Measurements from ENCODE around the gene SLC5A10.

The SLC5A10 gene

GRCh38 chr17:19001907-19002590, 50.1 kb downstream of the SLC5A10 start:
- DNase-seq (ENCODE audit: low spot score), result no peak
- in situ Hi-C loops (cut with MboI; ENCODE audit: low sequenced_read_pairs, unreplicated experiment), result no loop called here

GRCh38 chr17:19002805-19003542, 51.0 kb downstream of the SLC5A10 start:
- in situ Hi-C loops (cut with MboI; ENCODE audit: low sequenced_read_pairs, unreplicated experiment), result no loop called here
- no peak for TF ChIP-seq CTCF (IDR thresholded peaks at IDR 0.05; ENCODE audit: borderline replicate concordance, control extremely low read depth, extremely low read depth, insufficient read depth, missing control alignments)
- DNase-seq (ENCODE audit: low spot score), result no peak

More at GRCh38 chr17:19001907-19002590, 50.1 kb downstream of the SLC5A10 start:
- TF ChIP-seq CTCF (IDR thresholded peaks at IDR 0.05; ENCODE audit: borderline replicate concordance, control extremely low read depth, extremely low read depth, insufficient read depth, missing control alignments), result no peak

- in situ Hi-C loops (cut with MboI; ENCODE audit: low sequenced_read_pairs, unreplicated experiment), result no loop called here
- peak; percentile 76 for DNase-seq (ENCODE audit: low spot score)
- TF ChIP-seq CTCF (IDR thresholded peaks at IDR 0.05; ENCODE audit: borderline replicate concordance, control extremely low read depth, extremely low read depth, insufficient read depth, missing control alignments), result no peak
These were observed 51.8 kb downstream of the SLC5A10 start for GRCh38 chr17:19003543-19004420.

GRCh38 chr17:19004421-19005136, 52.6 kb downstream of the SLC5A10 start, which contains the start of gene FAM83G:
FAM83G (minus strand) TSS chr17:19004764; CDS start chr17:19004041, 723 bp downstream.
- no peak for TF ChIP-seq CTCF (IDR thresholded peaks at IDR 0.05; ENCODE audit: borderline replicate concordance, control extremely low read depth, extremely low read depth, insufficient read depth, missing control alignments)
- in situ Hi-C loops (cut with MboI; ENCODE audit: low sequenced_read_pairs, unreplicated experiment), result no loop called here
- DNase-seq (ENCODE audit: low spot score), result peak; percentile 91

DNA sequence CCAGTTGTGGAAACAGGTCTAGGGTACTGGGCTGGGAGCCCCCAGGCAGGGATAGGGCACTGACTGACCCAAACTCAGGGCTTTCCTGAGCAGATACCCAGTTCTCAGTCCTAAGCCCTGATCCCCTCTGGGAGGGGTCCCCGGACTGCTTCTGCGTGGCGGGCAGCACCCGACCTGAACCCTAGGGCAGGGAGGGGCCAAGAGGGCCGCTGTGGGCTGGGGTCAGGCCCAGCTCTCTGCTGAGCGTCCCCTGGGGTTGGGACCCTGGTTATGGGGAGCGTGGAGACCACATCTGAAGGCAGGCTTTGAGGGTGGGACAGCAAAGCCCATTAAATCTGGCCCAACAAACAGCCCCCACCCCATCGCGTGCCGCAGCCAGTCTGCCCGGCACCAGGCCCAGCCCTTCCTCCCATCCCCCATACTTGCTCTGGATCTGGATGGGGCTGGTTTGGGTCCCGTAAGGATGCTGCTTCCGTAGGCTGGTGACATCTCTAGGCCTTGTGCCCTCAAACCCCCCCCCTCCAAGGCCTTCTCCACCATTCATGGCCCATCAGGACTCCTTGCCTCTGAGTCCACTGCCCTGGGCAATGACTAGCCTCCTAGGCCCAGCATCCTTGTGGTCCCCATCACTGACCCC, 53.3 kb downstream of the SLC5A10 start:
- in situ Hi-C loops (cut with MboI; ENCODE audit: low sequenced_read_pairs, unreplicated experiment), result no loop called here
- no peak for DNase-seq (ENCODE audit: low spot score)
- TF ChIP-seq CTCF (IDR thresholded peaks at IDR 0.05; ENCODE audit: borderline replicate concordance, control extremely low read depth, extremely low read depth, insufficient read depth, missing control alignments), result no peak

All from GM13976 (cell line).